ENCODE measurements around the gene ARFIP2. TPM values are rescaled to one million over a fixed set of nuclear protein-coding genes. Genes with fewer than 3 reads are reported as not detected.

Gene ARFIP2
- total RNA-seq, 1 donor from 2014 or later = 54.0 TPM

- Histone ChIP-seq H3K27me3 (no peaks in the 10 kb centered on the region), H3K4me1 (peaks cover 42% of the 10 kb centered on the region), H3K9me3 (no peaks in the 10 kb centered on the region), H3K4me3 (no peak overlapping the region), H3K27ac (no peak overlapping the region), H3K36me3 (peaks cover 0 to 23% of the 10 kb centered on the region in 2 donors)
- no peak for DNase-seq (ENCODE audit: extremely low spot score in 2 of 2)
- TF ChIP-seq POLR2A (IDR thresholded peaks at IDR 0.05) = no peak
- no peak for TF ChIP-seq POLR2AphosphoS5 (IDR thresholded peaks at IDR 0.05; ENCODE audit: insufficient read depth in 1 of 2, low read depth in 1 of 2)
- TF ChIP-seq CTCF (IDR thresholded peaks at IDR 0.05) = no peak
- intact Hi-C loops (cut with DNase I) = no loop called here
These were observed 4.6 kb downstream of the ARFIP2 start for GRCh38 chr11:6476571-6476970.

GRCh38 chr11:6475936-6476335, 5.2 kb downstream of the ARFIP2 start:
- Histone ChIP-seq H3K9me3 (no peaks in the 10 kb centered on the region), H3K4me3 (no peak overlapping the region), H3K4me1 (peaks cover 42% of the 10 kb centered on the region), H3K27me3 (no peaks in the 10 kb centered on the region), H3K27ac (no peak overlapping the region), H3K36me3 (peaks cover 0 to 23% of the 10 kb centered on the region in 2 donors)
- intact Hi-C loops (cut with DNase I) = no loop called here
- no peak for TF ChIP-seq CTCF (IDR thresholded peaks at IDR 0.05)
- TF ChIP-seq POLR2AphosphoS5 (IDR thresholded peaks at IDR 0.05; ENCODE audit: insufficient read depth in 1 of 2, low read depth in 1 of 2) = no peak
- TF ChIP-seq POLR2A (IDR thresholded peaks at IDR 0.05) = no peak
- DNase-seq (ENCODE audit: extremely low spot score in 2 of 2) = no peak

- Histone ChIP-seq H3K9me3 (no peaks in the 10 kb centered on the region), H3K4me3 (no peak overlapping the region), H3K27me3 (no peaks in the 10 kb centered on the region), H3K4me1 (peaks cover 38% of the 10 kb centered on the region), H3K27ac (peak overlapping the region; percentile 93), H3K36me3 (peaks cover 0 to 23% of the 10 kb centered on the region in 2 donors)
- TF ChIP-seq POLR2A (IDR thresholded peaks at IDR 0.05) = no peak
- TF ChIP-seq CTCF (IDR thresholded peaks at IDR 0.05) = no peak
- TF ChIP-seq POLR2AphosphoS5 (IDR thresholded peaks at IDR 0.05; ENCODE audit: insufficient read depth in 1 of 2, low read depth in 1 of 2) = no peak
- intact Hi-C loops (cut with DNase I) = no loop called here
- no peak for DNase-seq (ENCODE audit: extremely low spot score in 2 of 2)
These were observed 6.2 kb downstream of the ARFIP2 start for GRCh38 chr11:6474806-6475500.

- no peaks in the 10 kb centered on the region for H3K9me3 ChIP-seq
- peaks cover 38% of the 10 kb centered on the region for H3K4me1 ChIP-seq
- intact Hi-C loops (cut with DNase I) = no loop called here
- no peak for TF ChIP-seq POLR2A (IDR thresholded peaks at IDR 0.05)
- TF ChIP-seq CTCF (IDR thresholded peaks at IDR 0.05) = no peak
- no peak for TF ChIP-seq POLR2AphosphoS5 (IDR thresholded peaks at IDR 0.05; ENCODE audit: insufficient read depth in 1 of 2, low read depth in 1 of 2)
- no peaks in the 10 kb centered on the region for H3K27me3 ChIP-seq
- H3K36me3 ChIP-seq = peaks cover 0 to 23% of the 10 kb centered on the region in 2 donors
- H3K27ac ChIP-seq = peak overlapping the region; percentile 93
- DNase-seq (ENCODE audit: extremely low spot score in 2 of 2) = no peak
- peak overlapping the region; percentile 76 to 95 for H3K4me3 ChIP-seq
These were observed 6.7 kb downstream of the ARFIP2 start for GRCh38 chr11:6474413-6474792.
